HCT116 (cell line): ENCODE data around the gene SEL1L2. TPM values are rescaled to one million over a fixed set of nuclear protein-coding genes. Genes with fewer than 3 reads are reported as not detected.

ENCODE experiments used
- ATAC-seq: fragments of 200-7000 bp; cut with Tn5 transposase; 2 replicates; pipeline ENCODE4 v1.9.1; 2020; ENCODE audit warnings: mild to moderate bottlenecking, moderate library complexity
- BruUV-seq: library from RNA; stranded (reverse); fragments of 400-500 nt; replicated peaks from 2 replicates; lab custom pipeline; 2021; lab: Mats Ljungman, UMichigan
- CTCF ChIA-PET: fragments of 300-600 bp; sonication (Branson Sonifier 250); formaldehyde crosslinking; loops from one replicate; lab custom pipeline; 2021; ENCODE audit warnings: antibody characterized with exemption; lab: Charles Lee
- POLR2A ChIA-PET: fragments of 300-600, 350-600 bp; sonication (Branson Sonifier 250); formaldehyde crosslinking; loops from one replicate; lab custom pipeline; 2021; ENCODE audit warnings: antibody characterized with exemption; lab: Charles Lee
- RAD21 ChIA-PET, 2 experiments: fragments of 300-600 bp; sonication (Branson Sonifier 250); formaldehyde crosslinking; loops; one replicate each; lab custom pipeline; 2023; ENCODE audit warnings: low total read pairs in 2 of 2; ENCODE audit not compliant: uncharacterized antibody in 2 of 2, unreplicated experiment in 2 of 2, low non-redundant PET in 1 of 2; lab: Charles Lee
- DNase-seq: peaks from one replicate; pipeline ENCODE4 v3.0.0-alpha.2; 2010; ENCODE audit warnings: low read depth, low spot score
- H2AFZ ChIP-seq: fragments of 200-600 bp; shearing (Covaris generic), sonication (generic); 2 replicates; pipeline ENCODE4 v1.6.1; 2017; ENCODE audit warnings: low read depth, mixed run types, mixed read lengths, antibody characterized with exemption, low read length; ENCODE audit not compliant: poor library complexity, severe bottlenecking
- H3K27ac ChIP-seq: 2 replicates; pipeline ENCODE4 v1.5.1; 2012; ENCODE audit warnings: low read depth, low read length
- H3K27me3 ChIP-seq: fragments of 200-600 bp; sonication (generic); 2 replicates; pipeline ENCODE4 v1.6.1; 2016; ENCODE audit warnings: mixed run types, low read length, mixed read lengths; ENCODE audit not compliant: insufficient read depth
- H3K36me3 ChIP-seq, 2 experiments: fragments of 200-500 bp in 1 of 2; fragments of 200-600 bp in 1 of 2; sonication (Bioruptor generic) in 1 of 2; sonication (generic) in 1 of 2; 2 replicates each; pipeline versions ENCODE4 v1.5.1 to v1.6.1; 2014 to 2016; ENCODE audit warnings: low read length in 2 of 2, inconsistent platforms in 1 of 2, mixed read lengths in 1 of 2, mixed run types in 1 of 2; ENCODE audit not compliant: insufficient read depth in 2 of 2, control insufficient read depth in 1 of 2
- H3K4me1 ChIP-seq, 2 experiments: fragments of 200-600 bp in 1 of 2; sonication (generic) in 1 of 2; 2 replicates each; pipeline versions ENCODE4 v1.5.1 to v1.6.1; 2012 to 2017; ENCODE audit warnings: low read length in 2 of 2, inconsistent platforms in 1 of 2, mild to moderate bottlenecking in 1 of 2, mixed read lengths in 1 of 2, mixed run types in 1 of 2, moderate library complexity in 1 of 2; ENCODE audit not compliant: insufficient read depth in 2 of 2, control insufficient read depth in 1 of 2
- H3K4me2 ChIP-seq: fragments of 200-600 bp; sonication (generic); 2 replicates; pipeline ENCODE4 v1.6.1; 2017; ENCODE audit warnings: mixed run types, low read length, mixed read lengths
- H3K4me3 ChIP-seq, 2 experiments: fragments of 200-600 bp in 1 of 2; sonication (generic) in 1 of 2; replicated peaks in 1 of 2; 2 replicates each; pipeline ENCODE4 v1.5.1; 2011 to 2016; ENCODE audit warnings: low read length in 2 of 2, control low read depth in 1 of 2, low read depth in 1 of 2, mild to moderate bottlenecking in 1 of 2, mixed read lengths in 1 of 2, mixed run types in 1 of 2
- H3K79me2 ChIP-seq: fragments of 200-600 bp; sonication (generic); 2 replicates; pipeline ENCODE4 v1.6.1; 2017; ENCODE audit warnings: mild to moderate bottlenecking, mixed run types, low read length, moderate library complexity, mixed read lengths; ENCODE audit not compliant: insufficient read depth
- H3K9ac ChIP-seq: fragments of 200-600 bp; sonication (generic); 2 replicates; pipeline ENCODE4 v1.6.1; 2016; ENCODE audit warnings: low read length, mixed read lengths
- H3K9me2 ChIP-seq: fragments of 200-600 bp; sonication (generic), shearing (Covaris generic); 2 replicates; pipeline ENCODE4 v1.6.1; 2017; ENCODE audit warnings: mixed run types, mild to moderate bottlenecking, moderate library complexity; ENCODE audit not compliant: insufficient read depth
- H3K9me3 ChIP-seq, 2 experiments: fragments of 200-500 bp in 1 of 2; fragments of 200-600 bp in 1 of 2; sonication (Bioruptor generic) in 1 of 2; sonication (generic) in 1 of 2; 2 replicates each; pipeline ENCODE4 v1.6.1; 2014 to 2017; ENCODE audit warnings: low read length in 2 of 2, mixed read lengths in 2 of 2, inconsistent platforms in 1 of 2, low read depth in 1 of 2, mild to moderate bottlenecking in 1 of 2, mixed run types in 1 of 2, moderate library complexity in 1 of 2; ENCODE audit not compliant: control insufficient read depth in 1 of 2, insufficient read depth in 1 of 2
- H4K20me1 ChIP-seq: fragments of 200-600 bp; sonication (generic), shearing (Covaris generic); 2 replicates; pipeline ENCODE4 v1.6.1; 2017; ENCODE audit warnings: mixed run types, mild to moderate bottlenecking, moderate library complexity; ENCODE audit not compliant: insufficient read depth
- ATF3 ChIP-seq: IDR thresholded peaks from 2 replicates; pipeline ENCODE4 v1.6.1; 2012
- CEBPB ChIP-seq: IDR thresholded peaks from 2 replicates; pipeline ENCODE4 v1.6.1; 2012; ENCODE audit warnings: low read depth
- JUND ChIP-seq: IDR thresholded peaks from 2 replicates; pipeline ENCODE4 v1.6.1; 2012
- RAD21 ChIP-seq: IDR thresholded peaks from 2 replicates; pipeline ENCODE4 v1.6.1; 2012; ENCODE audit warnings: low read depth, mild to moderate bottlenecking
- SIN3A ChIP-seq: IDR thresholded peaks from 2 replicates; pipeline ENCODE4 v1.6.1; 2012; ENCODE audit warnings: low read depth
- SP1 ChIP-seq: IDR thresholded peaks from 2 replicates; pipeline ENCODE4 v1.6.1; 2012; ENCODE audit warnings: low read depth
- TCF7L2 ChIP-seq: IDR thresholded peaks from 2 replicates; pipeline ENCODE4 v1.7.0; 2011; ENCODE audit warnings: borderline replicate concordance, inconsistent platforms; ENCODE audit not compliant: insufficient read depth, insufficient read length; ENCODE audit errors: extremely low read depth
- intact Hi-C: fragments of 100-400 bp; cut with micrococcal nuclease; formaldehyde crosslinking; loops from 2 replicates; pipeline ENCODE4 v1.10.0; 2022
- total RNA-seq: library from RNA; stranded (reverse); gene quantifications from one replicate; pipeline ENCODE4 v1.2.1, GENCODE V29; 2021; ENCODE audit not compliant: unreplicated experiment
- TF ChIP-seq, protein P1 (sequence below): IDR thresholded peaks from 2 replicates; pipeline ENCODE4 v1.6.1; 2011; ENCODE audit warnings: mild to moderate bottlenecking, low read length, moderate library complexity; ENCODE audit not compliant: insufficient replicate concordance; ENCODE audit errors: extremely low read depth
- TF ChIP-seq, protein P2 (sequence below): IDR thresholded peaks from 2 replicates; pipeline ENCODE4 v1.6.1; 2012; ENCODE audit warnings: low read depth

The SEL1L2 gene
- total RNA-seq, 1 experiment from 2014 or later, result not detected

- TF ChIP-seq, protein P1, sequence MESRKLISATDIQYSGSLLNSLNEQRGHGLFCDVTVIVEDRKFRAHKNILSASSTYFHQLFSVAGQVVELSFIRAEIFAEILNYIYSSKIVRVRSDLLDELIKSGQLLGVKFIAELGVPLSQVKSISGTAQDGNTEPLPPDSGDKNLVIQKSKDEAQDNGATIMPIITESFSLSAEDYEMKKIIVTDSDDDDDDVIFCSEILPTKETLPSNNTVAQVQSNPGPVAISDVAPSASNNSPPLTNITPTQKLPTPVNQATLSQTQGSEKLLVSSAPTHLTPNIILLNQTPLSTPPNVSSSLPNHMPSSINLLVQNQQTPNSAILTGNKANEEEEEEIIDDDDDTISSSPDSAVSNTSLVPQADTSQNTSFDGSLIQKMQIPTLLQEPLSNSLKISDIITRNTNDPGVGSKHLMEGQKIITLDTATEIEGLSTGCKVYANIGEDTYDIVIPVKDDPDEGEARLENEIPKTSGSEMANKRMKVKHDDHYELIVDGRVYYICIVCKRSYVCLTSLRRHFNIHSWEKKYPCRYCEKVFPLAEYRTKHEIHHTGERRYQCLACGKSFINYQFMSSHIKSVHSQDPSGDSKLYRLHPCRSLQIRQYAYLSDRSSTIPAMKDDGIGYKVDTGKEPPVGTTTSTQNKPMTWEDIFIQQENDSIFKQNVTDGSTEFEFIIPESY, result no peak
- no peak for TF ChIP-seq ATF3
Measured at GRCh38 chr20:13934992-13935894, 55.2 kb downstream of the SEL1L2 start (continued).

GRCh38 chr20:13930281-13930680 is 60.1 kb downstream of the SEL1L2 start:
- no peak overlapping the region for H3K9ac ChIP-seq
- no TSS peak for BruUV-seq
- H4K20me1 ChIP-seq, result no peaks in the 10 kb centered on the region
- CTCF ChIA-PET, result no interaction called here
- no peak for ATAC-seq
- H3K27me3 ChIP-seq, result no peaks in the 10 kb centered on the region
- no peak for DNase-seq
- H3K4me2 ChIP-seq, result no peak overlapping the region
- POLR2A ChIA-PET, result no interaction called here
- intact Hi-C loops, result no loop called here
- no peak for TF ChIP-seq ATF3
- no peak for TF ChIP-seq TCF7L2
- no peak for TF ChIP-seq SP1
- no peak for TF ChIP-seq CEBPB
- TF ChIP-seq SIN3A, result no peak
- no peak for TF ChIP-seq JUND
- TF ChIP-seq, protein P2, sequence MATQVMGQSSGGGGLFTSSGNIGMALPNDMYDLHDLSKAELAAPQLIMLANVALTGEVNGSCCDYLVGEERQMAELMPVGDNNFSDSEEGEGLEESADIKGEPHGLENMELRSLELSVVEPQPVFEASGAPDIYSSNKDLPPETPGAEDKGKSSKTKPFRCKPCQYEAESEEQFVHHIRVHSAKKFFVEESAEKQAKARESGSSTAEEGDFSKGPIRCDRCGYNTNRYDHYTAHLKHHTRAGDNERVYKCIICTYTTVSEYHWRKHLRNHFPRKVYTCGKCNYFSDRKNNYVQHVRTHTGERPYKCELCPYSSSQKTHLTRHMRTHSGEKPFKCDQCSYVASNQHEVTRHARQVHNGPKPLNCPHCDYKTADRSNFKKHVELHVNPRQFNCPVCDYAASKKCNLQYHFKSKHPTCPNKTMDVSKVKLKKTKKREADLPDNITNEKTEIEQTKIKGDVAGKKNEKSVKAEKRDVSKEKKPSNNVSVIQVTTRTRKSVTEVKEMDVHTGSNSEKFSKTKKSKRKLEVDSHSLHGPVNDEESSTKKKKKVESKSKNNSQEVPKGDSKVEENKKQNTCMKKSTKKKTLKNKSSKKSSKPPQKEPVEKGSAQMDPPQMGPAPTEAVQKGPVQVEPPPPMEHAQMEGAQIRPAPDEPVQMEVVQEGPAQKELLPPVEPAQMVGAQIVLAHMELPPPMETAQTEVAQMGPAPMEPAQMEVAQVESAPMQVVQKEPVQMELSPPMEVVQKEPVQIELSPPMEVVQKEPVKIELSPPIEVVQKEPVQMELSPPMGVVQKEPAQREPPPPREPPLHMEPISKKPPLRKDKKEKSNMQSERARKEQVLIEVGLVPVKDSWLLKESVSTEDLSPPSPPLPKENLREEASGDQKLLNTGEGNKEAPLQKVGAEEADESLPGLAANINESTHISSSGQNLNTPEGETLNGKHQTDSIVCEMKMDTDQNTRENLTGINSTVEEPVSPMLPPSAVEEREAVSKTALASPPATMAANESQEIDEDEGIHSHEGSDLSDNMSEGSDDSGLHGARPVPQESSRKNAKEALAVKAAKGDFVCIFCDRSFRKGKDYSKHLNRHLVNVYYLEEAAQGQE, result no peak
- TF ChIP-seq RAD21, result no peak
- H3K9me2 ChIP-seq, result no peaks in the 10 kb centered on the region
- no peak overlapping the region for H3K4me3 ChIP-seq
- no peaks in the 10 kb centered on the region for H3K9me3 ChIP-seq
- H3K79me2 ChIP-seq, result no peaks in the 10 kb centered on the region
- H3K27ac ChIP-seq, result no peak overlapping the region
- H2AFZ ChIP-seq, result no peak overlapping the region
- H3K4me1 ChIP-seq, result no peaks in the 10 kb centered on the region
- no peaks in the 10 kb centered on the region for H3K36me3 ChIP-seq
- RAD21 ChIA-PET, result no interaction called here
